ENCODE data around the gene MAP7.
"Not testable (repeated sequence)": the region's sequence is repeated elsewhere in the genome, so short reads cannot be mapped to it uniquely, and the experiment has no call there.

Gene MAP7

DNA sequence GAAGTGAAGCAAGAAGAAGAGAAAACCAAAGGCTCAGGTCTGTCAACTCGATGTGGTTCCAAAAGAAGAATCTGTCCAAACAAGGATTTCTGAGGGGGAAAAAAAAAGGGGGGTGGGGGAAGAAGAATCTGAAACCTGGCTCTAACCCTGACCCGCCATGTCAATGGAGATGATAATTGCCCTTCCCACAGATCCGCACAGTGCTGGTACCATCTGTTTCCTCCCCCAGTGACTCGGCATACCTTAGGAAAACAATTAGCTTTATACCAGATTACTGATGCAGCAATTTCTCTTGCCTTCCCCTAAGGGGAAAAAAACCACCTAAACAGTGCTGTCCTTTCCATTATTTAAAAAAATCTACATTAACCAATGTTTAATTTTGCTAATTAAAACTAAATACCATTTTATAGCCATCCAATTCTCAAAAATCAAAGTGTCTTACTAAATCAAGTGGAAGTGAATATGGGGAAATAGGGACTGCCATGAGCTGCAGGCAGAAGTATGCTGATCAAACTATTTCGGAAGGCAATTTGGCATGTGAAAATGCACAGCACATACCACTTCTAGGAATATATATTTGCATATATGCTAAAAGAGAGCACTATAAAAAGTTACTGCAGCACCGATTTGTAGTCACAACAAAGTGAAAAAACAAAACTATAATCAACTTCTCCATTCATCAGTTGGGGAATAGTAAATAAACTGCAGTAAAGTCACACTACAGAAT lies 46.8 kb downstream of the MAP7 start:
- no peak for DNase-seq (ENCODE audit: low read depth in 3 of 3)

- DNase-seq (ENCODE audit: low read depth in 3 of 3) = no peak
Measured at GRCh38 chr6:136502786-136503185, 47.4 kb downstream of the MAP7 start.

DNA sequence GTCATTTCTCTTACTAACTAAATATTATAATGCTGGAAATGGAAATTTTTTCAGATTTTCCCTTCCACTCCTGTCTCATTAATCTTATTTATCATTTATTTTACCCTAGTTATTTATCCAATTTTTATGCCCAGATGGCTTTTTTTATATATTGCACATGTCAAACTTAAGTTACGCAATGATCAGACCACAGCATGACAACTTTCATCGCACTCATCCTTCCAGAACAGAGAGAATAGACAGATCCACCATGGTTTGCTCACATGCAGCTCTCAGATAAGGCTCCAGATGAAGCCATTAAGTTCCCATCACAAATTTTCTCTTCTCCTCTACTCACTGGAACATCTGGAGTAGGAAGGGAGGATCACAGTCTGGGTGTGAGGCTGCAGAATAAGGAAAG lies 48.7 kb downstream of the MAP7 start:
- no peak for DNase-seq (ENCODE audit: low read depth in 3 of 3)

DNA sequence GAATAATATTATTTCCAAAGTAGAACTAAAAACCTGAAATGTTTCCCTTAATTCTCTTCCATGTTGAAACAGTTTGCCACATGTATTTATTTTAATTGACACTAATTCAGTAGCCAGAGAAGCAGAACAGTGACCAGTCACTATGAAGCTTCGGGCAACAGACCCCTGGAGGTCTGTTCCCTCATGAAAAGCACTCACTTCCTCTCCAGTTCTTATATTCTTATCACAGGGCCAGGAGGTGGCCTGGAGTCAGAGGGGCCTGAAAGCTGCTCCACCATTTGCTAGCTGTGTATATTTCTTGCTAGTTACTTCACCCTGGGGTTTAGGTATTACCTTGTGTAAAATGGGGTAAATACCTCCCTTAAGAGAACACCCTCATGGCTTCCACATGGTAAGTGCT lies 49.1 kb downstream of the MAP7 start:
- no peak for DNase-seq (ENCODE audit: low read depth in 3 of 3)

- DNase-seq (ENCODE audit: low read depth in 3 of 3) = no peak
Measured at GRCh38 chr6:136500414-136500813, 49.8 kb downstream of the MAP7 start.

- no peak for DNase-seq (ENCODE audit: low read depth in 3 of 3)
Measured at GRCh38 chr6:136499370-136499769, 50.9 kb downstream of the MAP7 start.

- not testable (repeated sequence) for DNase-seq (ENCODE audit: low read depth in 3 of 3)
Measured at GRCh38 chr6:136496449-136496848, 53.8 kb downstream of the MAP7 start.

- no peak for DNase-seq (ENCODE audit: low read depth in 3 of 3)
Measured at GRCh38 chr6:136494710-136495109, 55.5 kb downstream of the MAP7 start.

GRCh38 chr6:136494059-136494458 lies 56.2 kb downstream of the MAP7 start:
- DNase-seq (ENCODE audit: low read depth in 3 of 3) = no peak

DNA sequence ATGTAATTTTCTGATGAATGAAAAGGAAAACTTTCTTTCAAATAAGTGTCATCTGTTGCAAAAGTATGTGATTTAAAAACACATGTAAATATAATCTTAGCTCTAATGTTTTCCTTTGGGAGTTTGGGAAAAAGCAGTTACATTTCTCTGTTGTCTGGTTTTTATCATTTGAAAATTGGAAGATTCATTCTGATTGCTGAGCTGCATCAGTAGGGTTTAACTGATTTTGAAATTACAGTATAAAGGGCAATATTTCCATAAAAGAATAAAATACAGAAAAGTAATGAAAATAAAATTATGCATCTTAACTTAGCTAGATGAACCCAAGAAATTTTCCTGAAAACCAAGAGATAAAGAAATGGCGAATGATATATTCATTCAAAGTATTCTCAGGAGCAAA lies 57.8 kb downstream of the MAP7 start:
- no peak for DNase-seq (ENCODE audit: low read depth in 3 of 3)

DNA sequence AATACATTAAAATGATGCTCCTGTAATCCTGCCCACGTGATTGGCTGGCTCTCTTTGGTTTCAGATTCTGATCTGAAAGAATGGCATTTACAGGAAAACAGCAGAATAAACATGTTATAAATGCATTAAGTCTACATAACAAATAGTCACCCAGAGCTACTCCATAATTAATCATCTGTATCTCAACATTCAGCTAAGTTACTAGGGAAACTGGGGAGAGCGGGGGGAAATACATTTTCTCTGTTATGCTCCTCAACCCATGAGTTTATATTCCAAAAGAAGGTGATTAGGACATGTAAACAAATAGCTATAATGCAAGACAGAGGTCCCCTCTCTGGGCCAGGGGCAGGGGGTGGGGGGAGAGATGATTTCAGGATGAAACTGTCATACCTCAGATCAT lies 58.5 kb downstream of the MAP7 start:
- DNase-seq (ENCODE audit: low read depth in 3 of 3) = no peak

GRCh38 chr6:136491251-136491650 lies 59.0 kb downstream of the MAP7 start:
- DNase-seq (ENCODE audit: low read depth in 3 of 3) = no peak

GRCh38 chr6:136489689-136490033 lies 60.6 kb downstream of the MAP7 start:
- DNase-seq (ENCODE audit: low read depth in 3 of 3) = not testable (repeated sequence)

DNA sequence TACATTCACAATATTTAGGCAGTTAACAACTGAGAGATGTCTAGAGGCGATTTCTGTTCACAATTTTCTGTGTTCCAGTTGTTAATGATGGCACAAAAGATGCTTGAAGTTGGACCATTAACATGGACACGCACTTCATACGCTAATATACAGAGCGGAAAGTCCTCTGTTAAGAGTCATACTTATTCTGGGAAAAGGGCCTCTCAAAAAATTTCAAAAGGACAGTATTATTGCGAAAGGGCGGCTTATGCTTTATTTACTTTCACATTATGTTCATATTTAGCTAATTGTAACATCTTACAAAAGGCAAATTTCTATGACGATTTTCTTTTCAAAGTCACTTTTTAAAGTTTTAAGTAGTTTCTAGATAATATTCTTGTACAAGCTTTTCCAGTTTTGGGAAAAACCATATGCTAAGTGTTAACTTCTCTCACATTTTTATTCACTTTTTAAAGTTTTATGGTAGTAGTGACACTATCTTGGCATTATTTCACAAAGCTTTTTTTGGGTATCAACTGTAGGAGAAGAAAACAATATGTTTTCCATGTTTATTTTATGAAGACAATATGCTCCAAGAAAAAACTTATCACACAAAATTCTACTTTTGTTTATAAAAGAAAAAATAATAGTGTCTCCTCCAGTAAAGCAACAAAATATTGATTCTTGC lies 62.3 kb downstream of the MAP7 start:
- DNase-seq (ENCODE audit: low read depth in 3 of 3) = no peak

- DNase-seq (ENCODE audit: low read depth in 3 of 3) = no peak
Measured at GRCh38 chr6:136486357-136486756, 63.9 kb downstream of the MAP7 start.

GRCh38 chr6:136483906-136484305 lies 66.3 kb downstream of the MAP7 start:
- no peak for DNase-seq (ENCODE audit: low read depth in 3 of 3)

DNA sequence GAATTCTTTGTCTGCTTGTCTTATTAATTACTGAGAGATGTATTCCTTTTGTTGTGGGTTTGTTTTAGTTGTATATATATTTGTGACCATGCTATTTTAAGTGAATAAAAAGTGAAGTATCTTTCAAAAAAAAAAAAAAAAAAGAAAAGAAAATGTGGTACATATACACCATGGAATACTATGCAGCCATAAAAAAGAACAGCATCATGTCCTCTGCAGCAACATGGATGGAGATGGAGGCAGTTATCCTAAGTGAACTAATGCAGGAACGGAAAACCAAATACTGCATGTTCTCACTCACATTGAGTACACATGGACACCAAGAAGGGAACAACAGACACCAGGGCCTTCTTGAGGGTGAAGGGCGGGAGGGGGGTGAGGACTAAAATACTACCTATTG lies 67.2 kb downstream of the MAP7 start:
- not testable (repeated sequence) for DNase-seq (ENCODE audit: low read depth in 3 of 3)

- no peak for DNase-seq (ENCODE audit: low read depth in 3 of 3)
Measured at GRCh38 chr6:136477548-136477947, 72.7 kb downstream of the MAP7 start.

GRCh38 chr6:136475686-136476085 lies 74.5 kb downstream of the MAP7 start:
- DNase-seq (ENCODE audit: low read depth in 3 of 3) = no peak

DNA sequence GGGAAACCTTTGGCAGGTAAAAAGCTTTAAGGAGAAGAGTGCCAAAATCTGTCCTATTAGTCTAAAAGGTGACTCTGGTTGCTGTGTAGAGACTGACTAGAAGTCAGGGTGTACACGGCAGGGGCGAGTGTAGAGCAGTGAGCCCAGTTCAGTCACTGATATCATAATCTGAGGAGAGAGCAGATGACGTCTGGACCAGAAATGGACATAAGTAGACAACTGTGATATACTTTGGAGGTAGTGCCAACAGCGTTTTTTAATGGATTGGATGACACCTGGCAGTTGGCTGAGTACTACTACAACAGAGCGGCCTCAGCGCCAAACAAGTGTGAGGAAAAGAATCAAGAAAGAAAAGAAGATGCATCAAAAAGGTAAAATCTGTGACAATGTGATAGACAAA lies 76.0 kb downstream of the MAP7 start:
- DNase-seq (ENCODE audit: low read depth in 3 of 3) = no peak

DNA sequence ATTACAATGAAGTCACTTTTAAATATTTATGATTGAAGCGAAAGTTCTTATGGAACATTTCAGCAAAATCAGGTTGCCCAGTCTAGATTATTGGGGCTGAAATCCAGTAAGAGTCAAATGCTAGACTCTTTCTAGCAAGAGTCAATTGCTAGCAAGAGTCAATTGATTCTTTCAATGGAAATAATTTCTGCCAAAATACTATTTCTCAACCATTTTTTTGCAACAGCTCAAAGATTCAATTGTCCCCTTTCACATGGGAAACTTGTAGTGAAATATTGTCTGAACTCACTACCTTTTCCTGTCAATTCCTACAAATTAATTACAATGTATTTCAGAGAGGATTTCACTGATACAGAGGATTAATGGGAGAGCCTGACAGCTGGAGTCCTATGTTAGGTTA lies 78.3 kb downstream of the MAP7 start:
- no peak for DNase-seq (ENCODE audit: low read depth in 3 of 3)

DNA sequence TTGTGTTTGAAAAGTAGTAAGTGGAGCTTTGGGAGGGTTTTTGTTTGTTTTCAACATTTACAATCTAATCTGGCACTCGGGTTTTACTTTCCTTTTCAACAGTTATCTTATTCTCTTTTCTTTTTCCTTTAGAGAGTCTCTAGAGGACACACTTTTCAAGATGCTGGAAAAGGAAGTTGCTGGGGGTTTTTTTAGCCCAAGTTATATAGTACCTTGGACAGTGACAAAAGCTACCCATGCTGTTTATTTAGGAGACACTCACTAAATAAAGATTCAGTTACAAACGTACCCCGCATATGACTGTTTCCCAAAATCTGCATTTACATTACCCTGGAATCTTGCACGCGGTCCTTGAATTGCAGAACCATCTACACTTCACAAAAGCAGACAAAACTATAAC lies 78.8 kb downstream of the MAP7 start:
- no peak for DNase-seq (ENCODE audit: low read depth in 3 of 3)

- no peak for DNase-seq (ENCODE audit: low read depth in 3 of 3)
Measured at GRCh38 chr6:136470044-136470443, 80.2 kb downstream of the MAP7 start.

- DNase-seq (ENCODE audit: low read depth in 3 of 3) = no peak
Measured at GRCh38 chr6:136469154-136469553, 81.1 kb downstream of the MAP7 start.

All from stimulated activated CD4-positive, alpha-beta T cell treated with anti-CD3 and anti-CD28 coated beads, TNF-alpha, amount 100 ng/mL, for 4 hours (primary cell).